ENCODE data around the gene FER1L5.

DNA sequence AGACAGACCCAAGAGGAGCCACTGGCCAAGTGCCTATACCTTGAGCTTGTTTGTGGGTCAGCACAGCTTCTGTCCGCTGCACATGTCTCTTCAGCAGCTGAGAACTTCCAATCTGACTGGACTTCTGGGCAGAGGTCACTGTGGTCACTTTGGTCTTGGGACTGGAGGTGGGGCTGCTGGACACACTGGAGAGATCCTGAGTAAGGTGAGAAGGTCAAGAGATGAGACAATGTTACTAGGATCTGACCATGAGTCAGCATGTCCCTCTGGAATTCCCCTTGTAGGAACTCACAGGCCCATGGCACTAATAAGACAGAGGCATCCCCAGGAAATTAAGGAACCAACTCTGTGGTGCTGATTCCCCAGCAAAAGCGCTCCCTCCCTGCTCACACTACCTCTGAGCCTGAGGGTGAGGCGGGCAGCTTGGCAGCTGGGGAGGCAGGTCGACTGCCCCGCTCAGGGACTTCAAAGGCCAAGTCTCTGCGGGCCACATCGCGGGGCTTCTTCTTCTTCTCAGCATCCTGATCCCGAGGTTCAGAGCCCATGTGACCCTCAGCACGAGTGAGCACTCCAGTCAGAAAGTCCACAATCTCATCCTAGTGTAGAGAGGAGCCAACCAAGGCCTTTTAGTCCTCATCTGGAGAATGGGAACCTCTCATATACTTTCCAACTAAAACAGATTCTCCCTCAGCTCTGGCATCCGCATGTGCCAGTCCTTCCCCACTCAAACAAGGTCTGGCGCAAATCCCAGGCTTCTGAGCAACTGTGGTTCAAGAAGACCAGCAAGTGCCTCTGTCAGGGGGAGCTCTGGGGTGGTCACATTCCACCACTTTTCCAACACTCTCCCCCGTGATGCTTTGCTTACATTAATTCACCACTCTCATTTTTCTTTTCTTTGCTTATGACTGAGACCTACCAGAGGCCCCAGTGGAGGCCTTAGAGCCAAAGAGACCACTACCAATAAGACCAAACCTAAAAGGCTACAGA is 33.8 kb upstream of the FER1L5 start:
- TF ChIP-seq, protein P1, sequence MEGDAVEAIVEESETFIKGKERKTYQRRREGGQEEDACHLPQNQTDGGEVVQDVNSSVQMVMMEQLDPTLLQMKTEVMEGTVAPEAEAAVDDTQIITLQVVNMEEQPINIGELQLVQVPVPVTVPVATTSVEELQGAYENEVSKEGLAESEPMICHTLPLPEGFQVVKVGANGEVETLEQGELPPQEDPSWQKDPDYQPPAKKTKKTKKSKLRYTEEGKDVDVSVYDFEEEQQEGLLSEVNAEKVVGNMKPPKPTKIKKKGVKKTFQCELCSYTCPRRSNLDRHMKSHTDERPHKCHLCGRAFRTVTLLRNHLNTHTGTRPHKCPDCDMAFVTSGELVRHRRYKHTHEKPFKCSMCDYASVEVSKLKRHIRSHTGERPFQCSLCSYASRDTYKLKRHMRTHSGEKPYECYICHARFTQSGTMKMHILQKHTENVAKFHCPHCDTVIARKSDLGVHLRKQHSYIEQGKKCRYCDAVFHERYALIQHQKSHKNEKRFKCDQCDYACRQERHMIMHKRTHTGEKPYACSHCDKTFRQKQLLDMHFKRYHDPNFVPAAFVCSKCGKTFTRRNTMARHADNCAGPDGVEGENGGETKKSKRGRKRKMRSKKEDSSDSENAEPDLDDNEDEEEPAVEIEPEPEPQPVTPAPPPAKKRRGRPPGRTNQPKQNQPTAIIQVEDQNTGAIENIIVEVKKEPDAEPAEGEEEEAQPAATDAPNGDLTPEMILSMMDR (IDR thresholded peaks at IDR 0.05), result no peak
- TF ChIP-seq POLR2AphosphoS5 (IDR thresholded peaks at IDR 0.05), result no peak
